ENCODE measurements around the gene SGTA. TPM values are rescaled to one million over a fixed set of nuclear protein-coding genes. Genes with fewer than 3 reads are reported as not detected.

Gene SGTA
- total and polyA plus RNA-seq, 2 of the 13 experiments (the other 11 are each of a cell fraction or from before 2014, with no cell fraction given), result 43.9 to 47.4 TPM

DNA sequence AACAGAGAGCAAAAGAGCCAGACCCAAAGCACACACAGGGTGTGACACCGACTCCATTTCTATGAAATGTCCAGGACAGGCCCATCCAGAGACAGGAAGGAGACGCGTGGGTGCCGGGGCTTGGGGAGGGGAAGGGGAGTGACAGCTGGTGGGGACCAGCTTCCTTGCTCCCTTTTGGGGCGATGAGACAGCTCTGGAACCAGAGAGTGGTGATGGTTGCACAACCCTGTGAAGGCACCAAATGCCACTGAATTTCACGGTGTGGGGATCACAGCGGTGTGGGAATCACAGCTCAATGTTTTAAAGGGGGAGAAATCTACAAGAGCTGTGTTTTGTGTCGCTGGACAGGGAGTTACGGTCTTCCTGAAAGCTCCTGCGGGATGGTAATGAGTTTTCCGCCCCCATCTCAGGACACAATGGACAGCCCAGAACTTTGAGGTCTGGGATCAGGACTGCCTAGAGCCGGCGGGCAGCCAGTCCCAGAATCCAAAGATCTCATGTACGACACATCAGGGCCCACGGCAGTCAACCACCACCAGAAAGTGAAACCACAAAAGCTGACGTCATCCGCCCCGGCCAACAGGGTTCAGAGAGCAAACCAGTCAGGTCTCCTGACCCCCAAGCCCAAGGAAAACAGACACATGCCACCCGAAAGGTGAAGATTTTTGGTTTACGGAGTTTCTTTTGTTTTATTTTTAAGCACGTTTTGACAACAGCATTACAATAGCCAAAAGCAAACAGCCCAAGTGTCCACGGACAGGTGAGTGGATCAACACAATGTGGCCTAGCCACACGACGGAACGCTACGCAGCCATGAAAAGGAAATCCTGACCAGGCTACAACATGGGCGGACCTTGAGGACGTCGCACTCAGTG is 7.3 kb downstream of the SGTA start (continued):
- TF ChIP-seq JUN (CRISPR knock-in tag; IDR thresholded peaks at IDR 0.05) (peak; percentile 84), KLF15 (CRISPR knock-in tag; IDR thresholded peaks at IDR 0.05; ENCODE audit: borderline replicate concordance) (no peak), RARG (CRISPR knock-in tag; IDR thresholded peaks at IDR 0.05; ENCODE audit: low read depth) (no peak), ZNF772 (CRISPR knock-in tag; IDR thresholded peaks at IDR 0.05) (no peak), CHCHD3 (CRISPR knock-in tag; IDR thresholded peaks at IDR 0.05) (no peak), MXD4 (CRISPR knock-in tag; IDR thresholded peaks at IDR 0.05) (peak; percentile 53; the same call in 1 of the 2 replicates), SSRP1 (CRISPR knock-in tag; IDR thresholded peaks at IDR 0.05) (no peak), NKX3-1 (CRISPR knock-in tag; IDR thresholded peaks at IDR 0.05) (no peak), ZNF558 (CRISPR knock-in tag; IDR thresholded peaks at IDR 0.05; ENCODE audit: borderline replicate concordance) (no peak), AGO1 (IDR thresholded peaks at IDR 0.05; ENCODE audit: low read depth, low read length, poor library complexity, severe bottlenecking) (no peak), ZBTB3 (CRISPR knock-in tag; IDR thresholded peaks at IDR 0.05; ENCODE audit: borderline replicate concordance, low read depth) (no peak), ZFP41 (CRISPR knock-in tag; IDR thresholded peaks at IDR 0.05; ENCODE audit: borderline replicate concordance) (no peak), NONO (IDR thresholded peaks at IDR 0.05) (no peak), NONO (CRISPR knock-in tag; conservative IDR thresholded peaks at IDR 0.05) (no peak), MAZ (IDR thresholded peaks at IDR 0.05; ENCODE audit: borderline replicate concordance, low read depth, low read length) (no peak), MAZ (CRISPR knock-in tag; IDR thresholded peaks at IDR 0.05; ENCODE audit: low read depth) (peak; percentile 12; the same call in 1 of the 2 replicates), ZNF589 (CRISPR knock-in tag; conservative IDR thresholded peaks at IDR 0.05) (no peak), CEBPG (CRISPR knock-in tag; IDR thresholded peaks at IDR 0.05) (0 out of 2 replicates have a peak, but pooled peaks have one; percentile 1)
- TF ChIP-seq, protein P1, sequence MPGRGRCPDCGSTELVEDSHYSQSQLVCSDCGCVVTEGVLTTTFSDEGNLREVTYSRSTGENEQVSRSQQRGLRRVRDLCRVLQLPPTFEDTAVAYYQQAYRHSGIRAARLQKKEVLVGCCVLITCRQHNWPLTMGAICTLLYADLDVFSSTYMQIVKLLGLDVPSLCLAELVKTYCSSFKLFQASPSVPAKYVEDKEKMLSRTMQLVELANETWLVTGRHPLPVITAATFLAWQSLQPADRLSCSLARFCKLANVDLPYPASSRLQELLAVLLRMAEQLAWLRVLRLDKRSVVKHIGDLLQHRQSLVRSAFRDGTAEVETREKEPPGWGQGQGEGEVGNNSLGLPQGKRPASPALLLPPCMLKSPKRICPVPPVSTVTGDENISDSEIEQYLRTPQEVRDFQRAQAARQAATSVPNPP (CRISPR knock-in tag; IDR thresholded peaks at IDR 0.05), result no peak
- TF ChIP-seq, protein P2, sequence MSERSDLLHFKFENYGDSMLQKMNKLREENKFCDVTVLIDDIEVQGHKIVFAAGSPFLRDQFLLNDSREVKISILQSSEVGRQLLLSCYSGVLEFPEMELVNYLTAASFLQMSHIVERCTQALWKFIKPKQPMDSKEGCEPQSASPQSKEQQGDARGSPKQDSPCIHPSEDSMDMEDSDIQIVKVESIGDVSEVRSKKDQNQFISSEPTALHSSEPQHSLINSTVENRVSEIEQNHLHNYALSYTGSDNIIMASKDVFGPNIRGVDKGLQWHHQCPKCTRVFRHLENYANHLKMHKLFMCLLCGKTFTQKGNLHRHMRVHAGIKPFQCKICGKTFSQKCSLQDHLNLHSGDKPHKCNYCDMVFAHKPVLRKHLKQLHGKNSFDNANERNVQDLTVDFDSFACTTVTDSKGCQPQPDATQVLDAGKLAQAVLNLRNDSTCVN (CRISPR knock-in tag; IDR thresholded peaks at IDR 0.05; ENCODE audit: borderline replicate concordance), result no peak
- TF ChIP-seq, protein P3, sequence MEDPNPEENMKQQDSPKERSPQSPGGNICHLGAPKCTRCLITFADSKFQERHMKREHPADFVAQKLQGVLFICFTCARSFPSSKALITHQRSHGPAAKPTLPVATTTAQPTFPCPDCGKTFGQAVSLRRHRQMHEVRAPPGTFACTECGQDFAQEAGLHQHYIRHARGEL (CRISPR knock-in tag; IDR thresholded peaks at IDR 0.05), result no peak
- TF ChIP-seq, protein P4, sequence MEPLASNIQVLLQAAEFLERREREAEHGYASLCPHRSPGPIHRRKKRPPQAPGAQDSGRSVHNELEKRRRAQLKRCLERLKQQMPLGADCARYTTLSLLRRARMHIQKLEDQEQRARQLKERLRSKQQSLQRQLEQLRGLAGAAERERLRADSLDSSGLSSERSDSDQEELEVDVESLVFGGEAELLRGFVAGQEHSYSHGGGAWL (CRISPR knock-in tag; IDR thresholded peaks at IDR 0.05), result no peak
- TF ChIP-seq, protein P5, sequence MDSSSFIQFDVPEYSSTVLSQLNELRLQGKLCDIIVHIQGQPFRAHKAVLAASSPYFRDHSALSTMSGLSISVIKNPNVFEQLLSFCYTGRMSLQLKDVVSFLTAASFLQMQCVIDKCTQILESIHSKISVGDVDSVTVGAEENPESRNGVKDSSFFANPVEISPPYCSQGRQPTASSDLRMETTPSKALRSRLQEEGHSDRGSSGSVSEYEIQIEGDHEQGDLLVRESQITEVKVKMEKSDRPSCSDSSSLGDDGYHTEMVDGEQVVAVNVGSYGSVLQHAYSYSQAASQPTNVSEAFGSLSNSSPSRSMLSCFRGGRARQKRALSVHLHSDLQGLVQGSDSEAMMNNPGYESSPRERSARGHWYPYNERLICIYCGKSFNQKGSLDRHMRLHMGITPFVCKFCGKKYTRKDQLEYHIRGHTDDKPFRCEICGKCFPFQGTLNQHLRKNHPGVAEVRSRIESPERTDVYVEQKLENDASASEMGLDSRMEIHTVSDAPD (CRISPR knock-in tag; IDR thresholded peaks at IDR 0.05), result no peak

Data from HepG2 (cell line).